ENCODE data around the gene IKZF3. TPM values are rescaled to one million over a fixed set of nuclear protein-coding genes. Genes with fewer than 3 reads are reported as not detected.

The IKZF3 gene
- total RNA-seq, 1 experiment from 2014 or later = 0.81 TPM

DNA sequence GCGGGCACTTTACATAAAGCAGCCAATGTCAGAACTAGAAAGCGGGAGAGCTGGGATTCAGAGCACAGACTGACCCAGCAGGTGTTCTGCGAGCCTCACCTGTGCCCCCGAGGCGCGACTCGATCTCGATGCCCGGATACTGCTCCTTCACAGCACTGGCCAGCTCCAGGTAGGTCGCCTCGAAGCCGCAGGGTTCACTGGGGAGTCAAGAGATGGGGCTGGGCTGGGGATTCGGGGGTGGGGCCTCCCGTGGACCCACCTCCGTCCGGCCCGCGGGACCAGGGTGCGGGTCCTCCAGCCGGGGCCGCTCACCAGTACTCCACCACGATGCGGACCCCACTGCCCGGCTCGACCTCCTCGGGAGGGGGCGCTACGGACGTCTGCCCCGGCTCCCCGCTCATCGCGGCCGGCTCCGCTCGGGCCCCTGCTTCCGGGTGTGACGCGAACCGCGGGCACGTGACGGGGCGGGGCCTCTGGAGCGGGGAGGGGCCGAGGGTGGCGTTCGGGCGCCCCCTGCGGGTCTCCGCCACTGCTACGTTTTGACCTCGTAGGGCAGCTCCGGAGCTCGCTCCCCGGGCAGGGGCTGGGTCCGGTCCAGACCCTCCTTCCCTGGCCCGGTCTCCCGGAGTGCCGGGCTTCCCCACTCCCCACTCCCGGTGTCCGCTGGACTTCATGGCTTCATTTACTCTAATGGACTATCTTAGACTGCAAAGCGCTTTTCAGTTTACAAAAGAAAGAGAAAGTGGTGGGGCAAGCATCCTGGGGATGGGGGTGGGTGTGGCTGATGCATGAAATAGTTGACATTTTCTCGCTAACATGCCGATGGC is 133.8 kb downstream of the IKZF3 start, which contains the start of gene MIEN1 (continued):
- TF ChIP-seq E2F4 (CRISPR knock-in tag; IDR thresholded peaks at IDR 0.05; ENCODE audit: borderline replicate concordance, low read depth) (no peak), FOXP1 (CRISPR knock-in tag; IDR thresholded peaks at IDR 0.05; ENCODE audit: borderline replicate concordance) (peak; percentile 43; the same call in 1 of the 2 replicates), ZBTB43 (CRISPR knock-in tag; IDR thresholded peaks at IDR 0.05) (0 out of 2 replicates have a peak, but pooled peaks have one; percentile 66), GABPB1 (CRISPR knock-in tag; IDR thresholded peaks at IDR 0.05) (peak; percentile 86), ZNF423 (CRISPR knock-in tag; IDR thresholded peaks at IDR 0.05) (no peak), TEAD1 (CRISPR knock-in tag; IDR thresholded peaks at IDR 0.05) (peak; percentile 73; the same call in 1 of the 2 replicates), ZNF396 (CRISPR knock-in tag; IDR thresholded peaks at IDR 0.05; ENCODE audit: borderline replicate concordance) (no peak), SP1 (CRISPR knock-in tag; conservative IDR thresholded peaks at IDR 0.05) (peak; percentile 100), ZNF416 (CRISPR knock-in tag; IDR thresholded peaks at IDR 0.05) (no peak), MYBL2 (CRISPR knock-in tag; IDR thresholded peaks at IDR 0.05) (0 out of 2 replicates have a peak, but pooled peaks have one; percentile 82)
- TF ChIP-seq, protein P1, sequence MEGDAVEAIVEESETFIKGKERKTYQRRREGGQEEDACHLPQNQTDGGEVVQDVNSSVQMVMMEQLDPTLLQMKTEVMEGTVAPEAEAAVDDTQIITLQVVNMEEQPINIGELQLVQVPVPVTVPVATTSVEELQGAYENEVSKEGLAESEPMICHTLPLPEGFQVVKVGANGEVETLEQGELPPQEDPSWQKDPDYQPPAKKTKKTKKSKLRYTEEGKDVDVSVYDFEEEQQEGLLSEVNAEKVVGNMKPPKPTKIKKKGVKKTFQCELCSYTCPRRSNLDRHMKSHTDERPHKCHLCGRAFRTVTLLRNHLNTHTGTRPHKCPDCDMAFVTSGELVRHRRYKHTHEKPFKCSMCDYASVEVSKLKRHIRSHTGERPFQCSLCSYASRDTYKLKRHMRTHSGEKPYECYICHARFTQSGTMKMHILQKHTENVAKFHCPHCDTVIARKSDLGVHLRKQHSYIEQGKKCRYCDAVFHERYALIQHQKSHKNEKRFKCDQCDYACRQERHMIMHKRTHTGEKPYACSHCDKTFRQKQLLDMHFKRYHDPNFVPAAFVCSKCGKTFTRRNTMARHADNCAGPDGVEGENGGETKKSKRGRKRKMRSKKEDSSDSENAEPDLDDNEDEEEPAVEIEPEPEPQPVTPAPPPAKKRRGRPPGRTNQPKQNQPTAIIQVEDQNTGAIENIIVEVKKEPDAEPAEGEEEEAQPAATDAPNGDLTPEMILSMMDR (IDR thresholded peaks at IDR 0.05) = peak; percentile 81
- TF ChIP-seq, protein P2, sequence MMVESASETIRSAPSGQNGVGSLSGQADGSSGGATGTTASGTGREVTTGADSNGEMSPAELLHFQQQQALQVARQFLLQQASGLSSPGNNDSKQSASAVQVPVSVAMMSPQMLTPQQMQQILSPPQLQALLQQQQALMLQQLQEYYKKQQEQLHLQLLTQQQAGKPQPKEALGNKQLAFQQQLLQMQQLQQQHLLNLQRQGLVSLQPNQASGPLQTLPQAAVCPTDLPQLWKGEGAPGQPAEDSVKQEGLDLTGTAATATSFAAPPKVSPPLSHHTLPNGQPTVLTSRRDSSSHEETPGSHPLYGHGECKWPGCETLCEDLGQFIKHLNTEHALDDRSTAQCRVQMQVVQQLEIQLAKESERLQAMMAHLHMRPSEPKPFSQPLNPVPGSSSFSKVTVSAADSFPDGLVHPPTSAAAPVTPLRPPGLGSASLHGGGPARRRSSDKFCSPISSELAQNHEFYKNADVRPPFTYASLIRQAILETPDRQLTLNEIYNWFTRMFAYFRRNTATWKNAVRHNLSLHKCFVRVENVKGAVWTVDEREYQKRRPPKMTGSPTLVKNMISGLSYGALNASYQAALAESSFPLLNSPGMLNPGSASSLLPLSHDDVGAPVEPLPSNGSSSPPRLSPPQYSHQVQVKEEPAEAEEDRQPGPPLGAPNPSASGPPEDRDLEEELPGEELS (CRISPR knock-in tag; IDR thresholded peaks at IDR 0.05) = peak; percentile 74; the same call in 1 of the 2 replicates
- TF ChIP-seq, protein P3, sequence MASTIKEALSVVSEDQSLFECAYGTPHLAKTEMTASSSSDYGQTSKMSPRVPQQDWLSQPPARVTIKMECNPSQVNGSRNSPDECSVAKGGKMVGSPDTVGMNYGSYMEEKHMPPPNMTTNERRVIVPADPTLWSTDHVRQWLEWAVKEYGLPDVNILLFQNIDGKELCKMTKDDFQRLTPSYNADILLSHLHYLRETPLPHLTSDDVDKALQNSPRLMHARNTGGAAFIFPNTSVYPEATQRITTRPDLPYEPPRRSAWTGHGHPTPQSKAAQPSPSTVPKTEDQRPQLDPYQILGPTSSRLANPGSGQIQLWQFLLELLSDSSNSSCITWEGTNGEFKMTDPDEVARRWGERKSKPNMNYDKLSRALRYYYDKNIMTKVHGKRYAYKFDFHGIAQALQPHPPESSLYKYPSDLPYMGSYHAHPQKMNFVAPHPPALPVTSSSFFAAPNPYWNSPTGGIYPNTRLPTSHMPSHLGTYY (CRISPR knock-in tag; IDR thresholded peaks at IDR 0.05) = peak; percentile 88; the same call in 1 of the 2 replicates
- TF ChIP-seq, protein P4, sequence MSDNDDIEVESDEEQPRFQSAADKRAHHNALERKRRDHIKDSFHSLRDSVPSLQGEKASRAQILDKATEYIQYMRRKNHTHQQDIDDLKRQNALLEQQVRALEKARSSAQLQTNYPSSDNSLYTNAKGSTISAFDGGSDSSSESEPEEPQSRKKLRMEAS (CRISPR knock-in tag; IDR thresholded peaks at IDR 0.05) = peak; percentile 87
- TF ChIP-seq, protein P5, sequence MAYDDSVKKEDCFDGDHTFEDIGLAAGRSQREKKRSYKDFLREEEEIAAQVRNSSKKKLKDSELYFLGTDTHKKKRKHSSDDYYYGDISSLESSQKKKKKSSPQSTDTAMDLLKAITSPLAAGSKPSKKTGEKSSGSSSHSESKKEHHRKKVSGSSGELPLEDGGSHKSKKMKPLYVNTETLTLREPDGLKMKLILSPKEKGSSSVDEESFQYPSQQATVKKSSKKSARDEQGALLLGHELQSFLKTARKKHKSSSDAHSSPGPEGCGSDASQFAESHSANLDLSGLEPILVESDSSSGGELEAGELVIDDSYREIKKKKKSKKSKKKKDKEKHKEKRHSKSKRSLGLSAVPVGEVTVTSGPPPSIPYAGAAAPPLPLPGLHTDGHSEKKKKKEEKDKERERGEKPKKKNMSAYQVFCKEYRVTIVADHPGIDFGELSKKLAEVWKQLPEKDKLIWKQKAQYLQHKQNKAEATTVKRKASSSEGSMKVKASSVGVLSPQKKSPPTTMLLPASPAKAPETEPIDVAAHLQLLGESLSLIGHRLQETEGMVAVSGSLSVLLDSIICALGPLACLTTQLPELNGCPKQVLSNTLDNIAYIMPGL (CRISPR knock-in tag; IDR thresholded peaks at IDR 0.05) = peak; percentile 93
- TF ChIP-seq, protein P6, sequence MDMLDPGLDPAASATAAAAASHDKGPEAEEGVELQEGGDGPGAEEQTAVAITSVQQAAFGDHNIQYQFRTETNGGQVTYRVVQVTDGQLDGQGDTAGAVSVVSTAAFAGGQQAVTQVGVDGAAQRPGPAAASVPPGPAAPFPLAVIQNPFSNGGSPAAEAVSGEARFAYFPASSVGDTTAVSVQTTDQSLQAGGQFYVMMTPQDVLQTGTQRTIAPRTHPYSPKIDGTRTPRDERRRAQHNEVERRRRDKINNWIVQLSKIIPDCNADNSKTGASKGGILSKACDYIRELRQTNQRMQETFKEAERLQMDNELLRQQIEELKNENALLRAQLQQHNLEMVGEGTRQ (CRISPR knock-in tag; IDR thresholded peaks at IDR 0.05) = peak; percentile 99
